Spleen (tissue), 11 donors: ENCODE data around the gene RUNDC3A. TPM values are rescaled to one million over a fixed set of nuclear protein-coding genes. Genes with fewer than 3 reads are reported as not detected.

ENCODE experiments used
- DNase-seq: peaks from one replicate; pipeline ENCODE4 v3.0.0-alpha.2; 2020
- H3K27ac ChIP-seq, 8 donors: fragments of 200-600 bp; sonication (generic) in 7 of 8; 1 replicate in 4 of 8; 2 replicates in 4 of 8; pipeline versions ENCODE4 v1.5.0 to v1.8.0; 2016 to 2021; ENCODE audit warnings: inconsistent platforms in 4 of 8, mild to moderate bottlenecking in 4 of 8, moderate library complexity in 1 of 8
- H3K27me3 ChIP-seq, 7 donors: fragments of 200-600 bp; sonication (generic) in 6 of 7; replicated peaks in 1 of 7; 1 replicate in 4 of 7; 2 replicates in 3 of 7; pipeline versions ENCODE4 v1.5.0 to v1.8.0; 2016 to 2021; ENCODE audit warnings: inconsistent platforms in 3 of 7, mild to moderate bottlenecking in 1 of 7
- H3K36me3 ChIP-seq, 6 donors: fragments of 200-600 bp; sonication (generic) in 5 of 6; 1 replicate in 4 of 6; 2 replicates in 2 of 6; pipeline versions ENCODE4 v1.5.0 to v1.8.0; 2016 to 2021; ENCODE audit warnings: inconsistent platforms in 2 of 6
- H3K4me1 ChIP-seq, 6 donors: fragments of 200-600 bp; sonication (generic) in 5 of 6; 1 replicate in 3 of 6; 2 replicates in 3 of 6; pipeline versions ENCODE4 v1.5.0 to v1.8.0; 2016 to 2021; ENCODE audit warnings: inconsistent platforms in 3 of 6
- H3K4me3 ChIP-seq, 8 donors: fragments of 200-600 bp; sonication (generic) in 7 of 8; 1 replicate in 4 of 8; 2 replicates in 4 of 8; pipeline versions ENCODE4 v1.5.0 to v1.8.0; 2016 to 2021; ENCODE audit warnings: inconsistent platforms in 4 of 8, mild to moderate bottlenecking in 4 of 8, moderate library complexity in 2 of 8
- H3K9me3 ChIP-seq, 8 donors: fragments of 200-600 bp; sonication (generic) in 7 of 8; 1 replicate in 4 of 8; 2 replicates in 4 of 8; pipeline versions ENCODE4 v1.5.0 to v1.8.0; 2016 to 2021; ENCODE audit warnings: inconsistent platforms in 4 of 8
- POLR2A ChIP-seq, 3 donors: fragments of 450-650 bp; IDR thresholded peaks; one replicate each; pipeline ENCODE4 v1.5.1; 2017; ENCODE audit warnings: antibody characterized with exemption in 3 of 3, mild to moderate bottlenecking in 1 of 3
- POLR2AphosphoS5 ChIP-seq, 3 donors: sonication (generic); formaldehyde crosslinking; IDR thresholded peaks; one replicate each; pipeline ENCODE4 v1.5.1; 2017; ENCODE audit warnings: antibody characterized with exemption in 3 of 3
- WGBS, 5 donors: extraction: QIAGEN DNeasy Blood & Tissue Kit in 3 of 5; methylation state at CpG; one replicate each; pipeline versions ENCODE4 v1.1.5 to v1.1.7; 2013 to 2018; 5-methylcytosine and 5-hydroxymethylcytosine counted together
- intact Hi-C: fragments of 100-400 bp; cut with DNase I; formaldehyde crosslinking; loops from one replicate; pipeline ENCODE4 v1.15.0; 2023; ENCODE audit warnings: low total_unique reads
- polyA plus RNA-seq, 3 donors: library from polyadenylated mRNA; stranded (reverse); fragments of 200-250 nt; gene quantifications; one replicate each; pipeline ENCODE4 v1.2.1, GENCODE V29; 2013
- total RNA-seq, 7 donors: library from RNA; depleted of rRNA in 3 of 7; stranded (reverse); fragments of >200 nt in 3 of 7; fragmentation: NEBNext Ultra II Directional in 4 of 7; extraction: Animal tissue kit (Norgen Biotek cat#: 25700) in 4 of 7; gene quantifications; one replicate each; pipeline versions ENCODE4 v1.1.0 to v1.2.1, GENCODE V29; 2016 to 2021
- TF ChIP-seq, protein P1 (sequence below), 11 experiments: fragments of 200-600 bp in 7 of 11; fragments of 450-650 bp in 4 of 11; sonication (generic) in 4 of 11; IDR thresholded peaks in 8 of 11; conservative IDR thresholded peaks in 3 of 11; 1 replicate in 7 of 11; 2 replicates in 4 of 11; pipeline versions ENCODE4 v1.4.0 to v1.8.0; 2016 to 2021; ENCODE audit warnings: antibody characterized with exemption in 11 of 11, inconsistent platforms in 4 of 11, mild to moderate bottlenecking in 1 of 11
- donor health status: healthy with polysubstance abuse.
- donor health status: DM: no; HTN: no; CAD: no; lungs with moderate emphysema.
- donor health status: DM: no; HTN: no; CAD: no.
- donor health status: Bipolar disorder and iron deficiency.
- donor health status: healthy.
- donor health status: DM: no; HTN: no; CAD: no.
- donor health status: DM: yes; HTN: yes; CAD: no.

The RUNDC3A gene
- total and polyA plus RNA-seq, 10 donors, result 0.48 to 14.6 (median 1.7) TPM

DNA sequence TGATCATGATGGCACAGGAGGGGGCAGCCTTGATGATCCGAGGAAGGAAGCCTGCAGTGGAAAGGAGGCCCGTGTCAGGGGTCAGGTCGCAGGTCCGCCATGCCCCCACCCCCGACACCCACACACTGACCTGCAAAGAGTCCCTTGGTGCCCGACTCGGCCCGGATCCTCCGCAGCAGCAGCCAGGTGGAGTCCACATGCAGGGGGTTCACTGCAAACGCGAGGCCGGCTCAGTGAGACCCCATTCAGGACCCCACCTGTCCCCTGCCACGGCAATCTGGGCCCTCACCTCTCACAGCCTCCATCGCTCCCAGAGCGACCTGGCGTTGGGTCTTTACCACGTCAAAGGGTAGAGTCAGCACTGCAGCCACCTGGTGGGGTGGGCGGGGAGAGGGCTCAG lies 11.7 kb downstream of the RUNDC3A start:
- 81 to 92% (median 91%) methylated on average over 16 to 18 of the region's 18 CpGs for WGBS, 5 donors
- intact Hi-C loops, result no loop called here
- DNase-seq, result no peak

GRCh38 chr17:44321246-44322120 lies 13.1 kb downstream of the RUNDC3A start:
- TF ChIP-seq POLR2A (IDR thresholded peaks at IDR 0.05) (no peak), POLR2AphosphoS5 (IDR thresholded peaks at IDR 0.05) (peak in 1 of 3 donors; percentile 13)
- Histone ChIP-seq H3K27ac (no peak overlapping the region), H3K27me3 (peaks cover 0 to 19% (median 7%) of the 10 kb centered on the region in 7 donors), H3K9me3 (no peaks in the 10 kb centered on the region), H3K4me1 (peaks cover 12 to 58% (median 35%) of the 10 kb centered on the region in 6 donors), H3K4me3 (no peak overlapping the region), H3K36me3 (peaks cover 0 to 41% (median 34%) of the 10 kb centered on the region in 6 donors)
- intact Hi-C loops, result no loop called here
- 89 to 95% (median 93%) methylated on average over 17 to 21 of the region's 21 CpGs for WGBS, 5 donors
- DNase-seq, result no peak

More for the DNA sequence above, 11.7 kb downstream of the RUNDC3A start:
- Histone ChIP-seq H3K4me3 (no peak overlapping the region), H3K36me3 (peaks cover 0 to 41% (median 34%) of the 10 kb centered on the region in 6 donors), H3K27me3 (peaks cover 0 to 33% (median 19%) of the 10 kb centered on the region in 7 donors), H3K9me3 (no peaks in the 10 kb centered on the region), H3K27ac (no peak overlapping the region), H3K4me1 (peaks cover 7 to 58% (median 34%) of the 10 kb centered on the region in 6 donors)
- TF ChIP-seq, protein P1, sequence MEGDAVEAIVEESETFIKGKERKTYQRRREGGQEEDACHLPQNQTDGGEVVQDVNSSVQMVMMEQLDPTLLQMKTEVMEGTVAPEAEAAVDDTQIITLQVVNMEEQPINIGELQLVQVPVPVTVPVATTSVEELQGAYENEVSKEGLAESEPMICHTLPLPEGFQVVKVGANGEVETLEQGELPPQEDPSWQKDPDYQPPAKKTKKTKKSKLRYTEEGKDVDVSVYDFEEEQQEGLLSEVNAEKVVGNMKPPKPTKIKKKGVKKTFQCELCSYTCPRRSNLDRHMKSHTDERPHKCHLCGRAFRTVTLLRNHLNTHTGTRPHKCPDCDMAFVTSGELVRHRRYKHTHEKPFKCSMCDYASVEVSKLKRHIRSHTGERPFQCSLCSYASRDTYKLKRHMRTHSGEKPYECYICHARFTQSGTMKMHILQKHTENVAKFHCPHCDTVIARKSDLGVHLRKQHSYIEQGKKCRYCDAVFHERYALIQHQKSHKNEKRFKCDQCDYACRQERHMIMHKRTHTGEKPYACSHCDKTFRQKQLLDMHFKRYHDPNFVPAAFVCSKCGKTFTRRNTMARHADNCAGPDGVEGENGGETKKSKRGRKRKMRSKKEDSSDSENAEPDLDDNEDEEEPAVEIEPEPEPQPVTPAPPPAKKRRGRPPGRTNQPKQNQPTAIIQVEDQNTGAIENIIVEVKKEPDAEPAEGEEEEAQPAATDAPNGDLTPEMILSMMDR (IDR thresholded peaks at IDR 0.05 in 8 of 11, conservative IDR thresholded peaks at IDR 0.05 in 3 of 11), result no peak
- peak in 1 of 3 donors; percentile 24 for TF ChIP-seq POLR2AphosphoS5 (IDR thresholded peaks at IDR 0.05)

- H3K36me3 ChIP-seq, result peaks cover 0 to 41% (median 34%) of the 10 kb centered on the region in 6 donors
- WGBS, 5 donors, result 93 to 98% (median 95%) methylated on average over 11 of the region's 11 CpGs
- H3K27ac ChIP-seq, result no peak overlapping the region
- H3K27me3 ChIP-seq, result peaks cover 0 to 10% (median 0%) of the 10 kb centered on the region in 7 donors
- DNase-seq, result no peak
- TF ChIP-seq POLR2A (IDR thresholded peaks at IDR 0.05) (no peak), POLR2AphosphoS5 (IDR thresholded peaks at IDR 0.05) (no peak)
- TF ChIP-seq, protein P1 (IDR thresholded peaks at IDR 0.05 in 8 of 11, conservative IDR thresholded peaks at IDR 0.05 in 3 of 11), result no peak
- peaks cover 15 to 64% (median 41%) of the 10 kb centered on the region in 6 donors for H3K4me1 ChIP-seq
- no peak overlapping the region for H3K4me3 ChIP-seq
- intact Hi-C loops, result no loop called here
- no peaks in the 10 kb centered on the region for H3K9me3 ChIP-seq
Measured at GRCh38 chr17:44322236-44322895, 14.0 kb downstream of the RUNDC3A start.

GRCh38 chr17:44323359-44324091 lies 15.1 kb downstream of the RUNDC3A start:
- H3K27ac ChIP-seq, result peak overlapping the region in 2 of 8 donors; percentile 94 to 98
- TF ChIP-seq, protein P1 (IDR thresholded peaks at IDR 0.05 in 8 of 11, conservative IDR thresholded peaks at IDR 0.05 in 3 of 11), result no peak
- TF ChIP-seq POLR2A (IDR thresholded peaks at IDR 0.05) (no peak), POLR2AphosphoS5 (IDR thresholded peaks at IDR 0.05) (no peak)
- H3K4me1 ChIP-seq, result peaks cover 15 to 69% (median 43%) of the 10 kb centered on the region in 6 donors
- H3K36me3 ChIP-seq, result peaks cover 0 to 41% (median 34%) of the 10 kb centered on the region in 6 donors
- intact Hi-C loops, result loop anchor here (2.0 kb wide), 1 partner anchor 105 kb away; the partner anchor contains the start of gene UBTF
- no peak for DNase-seq
- no peaks in the 10 kb centered on the region for H3K9me3 ChIP-seq
- 67 to 78% (median 69%) methylated on average over 22 to 27 of the region's 27 CpGs for WGBS, 5 donors
- H3K4me3 ChIP-seq, result peak overlapping the region; percentile 84 to 99 (median 94)
- no peaks in the 10 kb centered on the region for H3K27me3 ChIP-seq
